H1 (cell line): ENCODE measurements around the gene GRK5. TPM values are rescaled to one million over a fixed set of nuclear protein-coding genes. Genes with fewer than 3 reads are reported as not detected.

ENCODE experiments used
- BRCA1 ChIP-seq: IDR thresholded peaks from 2 replicates; pipeline ENCODE4 v1.6.1; 2012; ENCODE audit warnings: low read depth, low read length, improper control_type of control experiment
- EGR1 ChIP-seq: IDR thresholded peaks from 2 replicates; pipeline ENCODE4 v1.6.1; 2011; ENCODE audit warnings: low read depth, low read length, borderline replicate concordance
- KDM4A ChIP-seq: IDR thresholded peaks from one replicate; pipeline ENCODE4 v1.7.1; 2012; ENCODE audit warnings: low read depth, mild to moderate bottlenecking, moderate library complexity, low read length, inconsistent platforms; ENCODE audit not compliant: severe bottlenecking
- polyA plus RNA-seq, 7 experiments: library from polyadenylated mRNA; depleted of rRNA in 3 of 7; stranded (reverse) in 5 of 7; unstranded in 2 of 7; fragments of >200 nt in 5 of 7; fragments of 200-250 nt in 2 of 7; gene quantifications; 1 replicate in 5 of 7; 2 replicates in 1 of 7; 4 replicates in 1 of 7; pipeline versions ENCODE4 v1.2.1 to v1.2.3, GENCODE V29; 2011 to 2013; ENCODE audit warnings: missing spikeins in 2 of 7, mixed read lengths in 2 of 7
- total RNA-seq: library from RNA; stranded (reverse); fragmentation: NEBNext Ultra II Directional; extraction: Animal tissue kit (Norgen Biotek cat#: 25700); gene quantifications from 2 replicates; pipeline ENCODE4 v1.2.1, GENCODE V29; 2021

Gene GRK5
- total and polyA plus RNA-seq, 2 of the 8 experiments (the other 6 are each of a cell fraction or from before 2014, with no cell fraction given): 0.54 to 2.5 TPM

DNA sequence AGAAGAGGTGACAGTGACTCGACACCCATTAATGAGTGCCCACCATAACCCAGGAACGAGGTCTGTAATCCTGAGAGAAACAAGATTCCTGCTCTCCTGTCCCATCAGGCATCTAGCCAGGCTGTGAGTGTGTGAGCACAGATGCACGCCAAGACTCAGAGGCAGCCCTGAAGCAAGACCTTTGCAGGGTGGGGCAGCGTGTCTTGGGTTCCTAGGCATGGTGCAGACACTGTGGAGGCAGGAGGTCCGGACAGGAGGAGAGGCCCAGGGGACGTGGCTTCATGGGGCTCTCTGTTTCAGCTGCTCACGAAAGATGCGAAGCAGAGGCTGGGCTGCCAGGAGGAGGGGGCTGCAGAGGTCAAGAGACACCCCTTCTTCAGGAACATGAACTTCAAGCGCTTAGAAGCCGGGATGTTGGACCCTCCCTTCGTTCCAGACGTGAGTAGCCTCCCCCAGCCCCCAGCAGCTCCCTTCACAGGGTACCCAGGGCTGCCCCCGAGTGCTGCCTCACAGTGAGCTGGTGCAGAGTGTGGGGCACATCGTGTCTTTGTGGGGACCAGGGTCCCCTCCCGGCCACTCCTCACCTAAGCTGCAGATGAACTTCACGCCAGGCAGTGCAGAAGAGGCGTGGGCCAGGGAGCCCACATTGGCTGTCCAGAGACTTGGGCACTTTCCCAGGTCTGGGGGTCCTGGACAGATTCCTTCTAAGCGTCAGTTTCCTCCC is 240.6 kb downstream of the GRK5 start (continued):
- TF ChIP-seq BRCA1 (no peak), KDM4A (no peak), EGR1 (no peak)
